ENCODE measurements around the gene PTPA.
"Not testable (repeated sequence)": the region's sequence is repeated elsewhere in the genome, so short reads cannot be mapped to it uniquely, and the experiment has no call there.

PTPA gene

DNA sequence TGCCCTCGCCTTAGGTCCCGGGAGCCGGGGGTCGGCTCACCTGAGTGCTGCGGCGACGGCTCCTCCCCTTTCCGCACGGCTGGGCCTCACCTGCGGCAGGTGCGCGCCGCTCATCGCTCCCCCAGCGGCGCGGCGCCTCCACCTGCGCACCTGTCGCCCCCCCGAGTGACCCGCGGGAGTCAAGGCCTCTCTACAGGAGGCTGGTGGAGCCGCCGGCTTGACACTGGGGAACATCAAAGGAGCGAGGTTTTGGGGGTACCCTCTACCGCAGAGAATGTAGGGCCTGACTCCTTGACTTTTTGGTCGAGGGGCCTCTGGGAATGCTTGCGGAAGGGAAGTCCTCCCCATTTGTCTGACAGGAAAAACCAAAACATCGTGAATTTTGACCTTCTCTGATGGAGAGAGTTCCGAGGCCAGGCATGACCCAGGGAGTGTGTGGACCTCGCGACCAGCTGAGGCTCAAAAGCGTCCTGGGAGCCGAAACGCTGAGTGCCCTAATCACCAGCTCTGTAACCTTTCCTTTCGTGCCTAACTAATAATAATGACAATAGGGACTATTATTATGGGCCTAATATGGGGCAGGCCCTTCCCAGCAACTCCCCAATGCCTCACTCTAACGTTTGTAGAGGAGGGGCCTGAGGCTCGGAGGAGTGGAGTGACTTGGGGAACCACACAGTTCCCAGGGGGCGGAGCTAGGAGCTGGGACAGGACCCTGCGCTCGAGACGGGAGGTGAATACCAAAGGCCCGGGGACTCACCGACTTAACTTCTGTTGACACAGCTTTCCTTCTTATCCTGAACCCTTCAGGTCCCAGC lies 67.6 kb downstream of the PTPA start:
- DNase-seq = no peak

DNA sequence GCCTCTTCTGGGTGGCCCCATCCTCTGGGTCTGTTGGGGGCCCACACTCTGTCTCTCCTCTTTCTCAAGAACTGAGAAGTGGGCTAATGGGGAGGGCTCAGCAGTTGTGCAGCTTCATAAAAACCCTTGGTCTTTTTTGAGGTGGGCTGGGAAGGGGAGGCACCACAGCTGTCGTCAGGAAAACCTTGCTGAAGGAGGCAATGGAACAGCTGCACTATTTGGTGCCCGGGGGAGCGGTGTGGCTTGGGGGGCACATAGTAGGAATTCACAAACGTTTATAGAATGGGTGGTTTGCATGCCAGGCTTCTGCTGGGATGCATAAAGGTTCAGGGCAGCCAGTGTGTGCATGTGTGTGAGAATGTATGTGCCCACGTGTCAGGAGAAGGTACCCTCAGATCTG lies 70.0 kb downstream of the PTPA start:
- no peak for DNase-seq

DNA sequence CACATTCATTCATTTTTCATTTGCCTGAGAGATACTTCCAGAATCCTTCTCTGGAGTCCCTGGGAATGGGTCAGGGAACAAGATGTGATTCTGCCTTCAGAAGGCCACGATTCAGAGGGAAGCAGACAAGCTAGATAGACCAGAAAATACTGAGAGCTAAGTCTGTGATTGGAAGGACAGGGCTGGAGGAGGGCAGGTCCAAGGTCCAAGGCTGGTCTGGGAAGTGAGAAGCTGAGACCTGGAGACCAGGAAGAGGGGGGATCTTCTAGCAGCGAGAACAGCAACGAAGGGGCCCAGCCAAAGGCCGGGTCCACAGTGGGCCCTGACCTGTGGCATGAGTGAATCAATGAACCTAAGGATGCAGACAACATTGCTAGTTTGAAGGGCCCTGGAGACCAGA lies 70.9 kb downstream of the PTPA start:
- no peak for DNase-seq

DNA sequence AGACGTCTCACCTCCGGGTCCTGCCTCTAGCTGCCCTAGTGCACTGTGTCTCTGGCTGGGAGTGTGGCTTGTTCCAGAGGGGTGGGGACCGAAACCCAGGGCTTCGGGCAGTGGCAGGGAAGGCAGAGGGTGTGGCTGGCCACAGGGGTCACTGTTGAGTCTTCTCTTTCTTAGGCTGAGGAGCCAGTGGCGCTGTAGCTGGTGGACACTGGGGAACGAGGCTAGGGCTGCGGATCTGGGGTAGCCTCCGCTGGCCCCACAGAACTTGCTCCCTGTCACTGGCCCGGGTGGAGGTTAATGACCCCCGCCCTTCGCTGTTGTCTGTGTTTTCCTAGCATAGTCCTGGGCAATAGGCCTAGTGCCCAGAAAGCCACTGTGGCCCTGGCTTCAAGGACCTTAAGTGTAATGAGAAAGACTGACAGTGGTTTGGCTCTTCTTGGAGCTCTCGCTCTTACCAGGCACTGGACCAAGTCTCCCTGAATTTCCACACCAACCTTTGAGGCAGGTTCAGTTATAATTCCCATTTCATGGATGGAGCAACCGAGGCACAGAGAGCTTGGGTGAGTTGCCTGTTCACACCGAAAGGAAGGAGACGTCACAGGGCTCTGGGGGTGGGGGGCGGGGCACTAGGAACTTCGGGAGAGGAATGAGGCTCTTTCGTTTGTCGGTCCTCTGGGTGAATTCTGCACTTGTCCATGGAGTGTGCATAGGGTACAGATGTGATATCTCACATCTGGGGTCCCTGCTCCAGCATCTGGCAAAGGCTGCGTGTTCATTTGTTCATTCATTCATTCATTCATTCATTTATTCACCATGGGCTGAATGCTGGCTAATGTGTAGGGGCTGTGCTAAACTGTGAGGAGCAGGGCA lies 71.6 kb downstream of the PTPA start:
- DNase-seq = no peak

DNA sequence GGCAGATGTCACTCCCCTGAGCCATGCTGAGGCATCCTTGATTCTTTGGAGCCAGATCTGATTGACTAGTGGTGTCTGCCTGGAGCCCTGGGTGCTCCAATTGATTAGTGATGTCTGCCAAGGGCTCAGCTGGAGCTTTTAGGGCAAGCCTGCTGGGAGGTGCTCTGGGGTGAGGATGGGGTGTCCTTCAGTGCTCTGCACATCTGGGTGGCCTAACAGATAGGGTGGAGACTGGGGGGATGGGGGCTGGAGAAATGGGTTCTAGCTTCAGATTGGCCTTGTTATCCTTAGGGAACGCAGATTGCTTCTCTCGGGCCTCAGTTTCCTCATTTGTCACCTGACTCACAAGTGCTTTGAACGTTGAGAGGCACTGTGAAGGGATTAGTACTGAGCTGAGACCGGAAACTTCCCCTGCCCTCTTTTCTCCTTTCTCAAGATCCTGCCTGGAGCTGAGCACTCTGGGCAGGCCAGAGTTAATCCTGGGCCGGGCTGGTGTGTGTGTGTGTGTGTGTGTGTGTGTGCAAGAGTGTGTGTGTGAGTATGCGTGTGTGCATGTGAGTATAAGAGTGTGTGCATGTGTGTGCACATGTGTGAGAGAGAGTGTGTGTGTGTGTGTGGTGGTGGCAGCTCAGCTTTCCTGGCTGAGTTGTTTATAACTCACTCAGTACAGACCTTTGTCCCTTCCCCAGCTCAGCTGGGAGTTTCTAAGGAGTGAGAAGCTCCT lies 72.4 kb downstream of the PTPA start:
- no peak for DNase-seq

DNA sequence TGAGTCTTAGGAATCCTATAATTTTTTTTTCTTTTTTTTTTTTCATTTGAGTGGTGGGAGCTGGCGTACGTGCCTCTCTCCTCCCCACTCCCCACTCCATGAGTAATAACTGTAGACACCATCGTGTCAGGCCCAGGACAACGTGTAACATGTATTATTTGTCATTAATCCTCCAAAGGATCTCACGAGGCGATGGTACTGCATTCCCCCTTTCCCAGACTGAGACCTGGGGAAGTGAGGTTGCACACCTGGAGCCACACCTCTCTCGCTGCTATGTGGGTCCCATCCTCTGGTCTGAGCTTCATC lies 73.0 kb downstream of the PTPA start:
- no peak for DNase-seq

DNA sequence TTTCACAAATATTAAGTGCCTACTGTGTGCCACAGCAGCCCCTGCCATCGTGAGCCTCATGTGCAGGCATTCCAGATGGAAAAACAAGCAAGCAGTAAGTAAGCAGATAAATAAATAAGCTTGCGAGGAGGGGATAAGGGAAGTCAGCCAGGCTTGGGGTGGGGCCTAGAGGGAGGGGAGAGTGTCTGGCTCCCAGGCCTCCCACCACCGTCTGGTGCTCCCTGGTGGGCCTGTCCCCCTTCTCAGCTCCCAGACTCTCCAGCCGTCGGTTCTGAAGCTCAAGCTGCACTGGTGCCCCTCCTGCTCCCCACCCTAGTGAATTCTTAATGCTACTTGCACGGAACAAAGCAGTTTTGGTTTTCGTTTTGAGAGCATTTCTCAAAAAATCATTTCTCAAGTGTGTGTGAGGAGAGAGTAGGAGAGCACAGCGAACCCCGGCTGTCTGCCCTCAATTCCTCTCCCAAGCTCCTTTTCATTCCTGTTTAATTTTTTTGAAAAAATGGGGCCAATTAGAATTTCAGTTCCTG lies 73.4 kb downstream of the PTPA start:
- no peak for DNase-seq

DNA sequence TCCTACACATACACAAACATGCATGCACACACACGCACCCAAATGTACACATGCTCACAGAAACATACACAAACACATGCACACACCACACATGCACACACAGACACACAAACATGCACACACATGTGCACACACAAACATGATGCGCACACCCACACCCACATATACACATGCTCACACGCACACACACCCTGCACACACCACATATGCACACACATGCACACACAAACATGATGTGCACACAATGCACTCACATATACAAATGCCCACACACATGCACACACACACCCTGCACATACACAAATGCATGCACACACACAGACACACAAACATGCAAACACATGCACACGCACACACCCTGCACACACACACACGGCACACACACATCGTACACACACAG lies 74.2 kb downstream of the PTPA start:
- DNase-seq = no peak

DNA sequence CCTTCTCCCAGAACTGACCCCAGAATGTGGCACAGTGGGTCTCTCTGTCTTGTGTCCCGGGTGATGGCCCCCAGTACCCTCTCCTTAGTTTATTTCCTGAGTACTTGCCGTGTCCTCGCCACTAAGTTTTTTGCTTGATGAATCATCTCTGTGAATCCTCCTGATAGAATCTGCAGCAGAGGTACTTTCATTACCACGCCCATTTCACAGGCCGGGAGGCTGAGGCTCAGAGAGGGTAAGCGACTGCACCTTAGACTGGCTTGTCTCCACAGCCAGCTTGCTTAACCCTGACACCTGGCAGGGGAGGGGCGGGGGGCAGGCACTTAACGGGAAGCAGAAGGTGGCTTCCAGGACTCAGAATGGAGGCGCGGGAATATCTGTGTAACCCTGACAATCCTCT lies 74.8 kb downstream of the PTPA start:
- DNase-seq = no peak

DNA sequence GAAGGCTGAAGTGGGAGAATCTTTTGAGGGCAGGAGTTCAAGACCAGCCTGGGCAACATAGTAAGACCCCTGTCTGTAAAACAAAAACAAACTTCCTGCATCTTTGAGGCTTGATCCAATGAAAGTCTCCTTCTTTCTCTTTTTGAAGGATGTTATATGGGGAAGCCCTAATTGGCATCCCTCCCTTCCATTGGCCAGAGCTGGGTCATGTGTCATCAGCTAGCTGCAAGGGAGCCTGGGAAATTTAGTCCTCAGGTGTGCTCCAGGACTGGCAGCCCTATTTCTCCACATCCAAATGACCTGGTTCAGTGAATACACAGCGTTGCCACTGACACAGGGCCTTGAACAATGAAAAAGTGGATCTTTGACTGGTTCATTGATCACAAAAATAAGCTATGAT lies 75.8 kb downstream of the PTPA start:
- DNase-seq = no peak

DNA sequence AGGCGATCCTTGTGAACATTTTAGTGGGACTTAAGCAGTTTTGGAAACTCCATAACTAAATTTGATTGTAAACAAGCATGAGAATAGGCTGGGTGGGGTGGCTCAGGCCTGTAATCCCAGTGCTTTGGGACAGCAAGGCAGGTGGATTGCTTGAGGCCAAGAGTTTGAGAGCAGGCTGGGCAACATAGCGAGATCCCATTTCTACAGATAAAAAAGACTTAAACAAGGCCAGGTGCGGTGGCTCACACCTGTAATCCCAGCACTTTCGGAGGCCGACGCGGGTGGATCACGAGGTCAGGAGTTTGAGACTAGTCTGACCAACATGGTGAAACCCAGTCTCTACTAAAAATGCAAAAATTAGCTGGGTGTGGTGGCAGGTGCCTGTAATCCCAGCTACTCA lies 78.8 kb downstream of the PTPA start:
- DNase-seq = not testable (repeated sequence)

DNA sequence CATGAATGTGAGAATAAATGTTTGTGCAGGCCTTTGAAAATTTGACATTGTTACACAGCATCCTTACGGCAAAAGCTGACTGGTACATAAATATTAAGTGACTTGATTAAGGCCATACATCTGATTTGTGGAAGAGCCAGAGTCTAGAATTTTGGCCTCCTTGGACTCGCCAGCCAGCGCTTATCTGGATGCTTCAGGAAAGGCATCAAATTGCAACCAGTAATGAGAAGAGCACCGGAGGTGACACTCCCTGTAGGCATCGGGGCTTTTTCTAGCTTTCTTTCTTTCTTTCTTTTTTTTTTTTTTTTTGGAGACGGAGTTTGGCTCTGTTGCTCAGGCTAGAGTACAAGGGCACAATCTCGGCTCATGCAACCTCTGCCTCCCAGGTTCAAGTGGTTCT lies 80.0 kb downstream of the PTPA start:
- DNase-seq = no peak

DNA sequence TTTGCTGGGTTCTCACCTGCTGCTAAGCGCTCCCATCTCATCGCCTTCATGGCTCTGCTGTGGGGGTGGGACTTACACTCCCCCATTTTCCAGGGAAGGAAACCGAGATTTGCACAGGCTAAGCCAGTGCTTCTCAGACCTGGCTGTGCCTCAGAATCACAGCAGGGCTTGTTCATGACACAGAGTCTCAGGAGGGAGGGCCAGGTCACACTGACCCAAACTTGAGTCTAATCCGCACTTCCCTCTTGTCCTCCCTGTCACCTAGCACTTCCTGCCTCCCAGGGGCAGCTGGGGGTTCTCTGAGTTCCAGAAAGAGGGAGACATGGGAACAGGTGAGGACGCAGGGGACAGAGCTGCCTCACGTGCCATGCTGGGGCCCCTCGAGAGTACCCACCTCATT lies 82.4 kb downstream of the PTPA start:
- DNase-seq = no peak

DNA sequence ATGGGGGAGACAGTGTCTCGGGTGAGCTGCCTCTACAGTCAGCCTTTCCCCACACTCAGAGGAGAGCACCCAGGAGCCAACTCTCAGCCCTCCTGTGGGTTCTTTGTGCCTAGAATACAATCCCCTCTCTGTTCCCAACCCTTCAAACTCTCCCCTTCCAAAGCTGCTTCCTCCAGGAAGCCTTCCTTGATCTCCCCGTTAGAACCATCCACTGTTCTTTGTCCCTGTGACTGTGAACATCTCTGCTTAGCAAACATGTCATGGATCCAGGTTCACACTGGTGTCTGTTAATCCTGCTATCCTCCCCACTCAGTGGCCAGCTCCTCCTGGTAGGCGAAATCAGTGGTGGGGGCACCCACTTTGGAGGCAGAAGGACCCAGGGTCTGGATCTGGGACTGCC lies 83.0 kb downstream of the PTPA start:
- no peak for DNase-seq

DNA sequence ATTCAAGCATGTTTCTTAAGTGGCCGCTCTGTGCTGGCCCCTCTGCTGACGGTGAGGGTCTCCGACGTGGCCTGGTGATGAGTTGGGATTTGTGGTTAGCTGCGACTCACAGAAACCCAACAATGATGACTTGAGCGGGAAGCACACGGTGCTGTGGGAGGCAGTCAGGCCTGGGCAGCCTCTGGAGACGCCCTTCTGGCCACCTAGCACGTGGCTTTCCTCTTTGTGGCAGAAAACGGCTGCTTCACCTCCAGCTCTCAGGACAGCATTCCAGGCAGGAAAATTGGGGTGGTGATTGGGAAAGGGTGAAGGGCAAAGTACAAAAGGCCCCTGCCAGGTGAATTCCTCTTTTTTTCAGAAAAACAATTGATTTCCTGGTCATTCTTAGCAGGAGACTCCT lies 84.4 kb downstream of the PTPA start:
- DNase-seq = no peak

DNA sequence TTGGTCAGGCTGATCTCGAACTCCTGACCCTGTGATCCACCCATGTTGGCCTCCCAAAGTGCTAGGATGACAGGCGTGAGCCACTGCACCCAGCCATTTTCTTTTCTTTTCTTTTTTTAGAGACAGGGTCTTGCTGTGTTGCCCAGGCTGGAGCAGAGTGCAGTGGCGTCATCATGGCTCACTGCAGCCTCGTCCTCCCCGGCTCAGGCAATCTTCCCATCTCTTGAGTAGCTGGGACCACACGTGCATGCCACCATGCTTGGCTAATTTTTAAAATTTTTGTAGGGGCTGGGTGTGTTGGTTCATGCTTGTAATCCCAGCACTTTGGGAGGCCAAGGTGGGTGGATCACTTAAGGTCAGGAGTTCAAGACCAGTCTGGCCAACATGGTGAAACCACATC lies 85.8 kb downstream of the PTPA start:
- DNase-seq = not testable (repeated sequence)

DNA sequence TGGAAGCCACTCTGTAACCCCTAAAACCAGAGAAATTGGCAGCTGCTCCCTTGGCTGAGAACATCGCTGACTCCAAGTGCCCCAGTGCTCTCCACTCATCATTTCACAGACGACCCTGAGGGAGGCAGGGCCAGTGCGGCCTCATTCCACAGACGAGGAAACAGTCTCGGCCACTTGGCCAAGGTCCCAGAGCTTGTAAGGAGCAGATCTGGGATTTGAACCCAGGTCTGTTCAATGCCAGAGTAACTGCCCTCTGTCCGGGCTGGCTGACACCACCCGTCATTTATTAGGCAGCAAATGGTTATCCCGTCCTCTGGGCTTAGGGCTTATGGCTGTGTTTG lies 86.7 kb downstream of the PTPA start:
- DNase-seq = no peak

Measured in T-helper 9 cell (primary cell).